CD4-positive, alpha-beta T cell treated with Interleukin-6 at 100 ng/mL for 8 hours (primary cell): ENCODE data around the gene KIF26B.

Source experiments
- DNase-seq: peaks from one replicate; pipeline ENCODE4 v3.0.0-alpha.2; 2020; ENCODE audit warnings: mixed read lengths, low spot score

Gene KIF26B

GRCh38 chr1:245598524-245599305 is 443.9 kb downstream of the KIF26B start:
- no peak for DNase-seq

GRCh38 chr1:245599371-245600174 is 444.8 kb downstream of the KIF26B start:
- no peak for DNase-seq

- no peak for DNase-seq
Measured at GRCh38 chr1:245600658-245601057, 445.9 kb downstream of the KIF26B start.

GRCh38 chr1:245603311-245603865 is 448.6 kb downstream of the KIF26B start:
- DNase-seq, result no peak

- DNase-seq, result no peak
Measured at GRCh38 chr1:245604979-245605378, 450.2 kb downstream of the KIF26B start.

- DNase-seq, result no peak
Measured at GRCh38 chr1:245605480-245606156, 450.8 kb downstream of the KIF26B start.

GRCh38 chr1:245606157-245606725 is 451.5 kb downstream of the KIF26B start:
- no peak for DNase-seq

GRCh38 chr1:245608271-245608670 is 453.5 kb downstream of the KIF26B start:
- DNase-seq, result no peak

- no peak for DNase-seq
Measured at GRCh38 chr1:245609354-245610150, 454.8 kb downstream of the KIF26B start.

- no peak for DNase-seq
Measured at GRCh38 chr1:245611251-245611650, 456.5 kb downstream of the KIF26B start.

- no peak for DNase-seq
Measured at GRCh38 chr1:245614476-245614875, 459.7 kb downstream of the KIF26B start.

GRCh38 chr1:245615001-245615400 is 460.2 kb downstream of the KIF26B start:
- no peak for DNase-seq

- DNase-seq, result no peak
Measured at GRCh38 chr1:245621589-245621988, 466.8 kb downstream of the KIF26B start.

- no peak for DNase-seq
Measured at GRCh38 chr1:245622332-245623014, 467.7 kb downstream of the KIF26B start.

GRCh38 chr1:245641384-245641783 is 486.6 kb downstream of the KIF26B start:
- no peak for DNase-seq

- DNase-seq, result no peak
Measured at GRCh38 chr1:245645406-245645805, 490.6 kb downstream of the KIF26B start.

- DNase-seq, result no peak
Measured at GRCh38 chr1:245645894-245646293, 491.1 kb downstream of the KIF26B start.

- DNase-seq, result no peak
Measured at GRCh38 chr1:245648749-245649522, 494.2 kb downstream of the KIF26B start.

GRCh38 chr1:245649666-245650065 is 494.9 kb downstream of the KIF26B start:
- no peak for DNase-seq

- no peak for DNase-seq
Measured at GRCh38 chr1:245650441-245650960, 495.7 kb downstream of the KIF26B start.
